CD4-positive, alpha-beta T cell treated with Interleukin-2 at 100 ng/mL for 4 hours (primary cell): Measurements from ENCODE around the gene LNX1.

Source experiments
- DNase-seq: peaks from one replicate; pipeline ENCODE4 v3.0.0-alpha.2; 2020; ENCODE audit warnings: low spot score

LNX1 gene

GRCh38 chr4:53598901-53599300 lies 7.6 kb upstream of the LNX1 start:
- no peak for DNase-seq

GRCh38 chr4:53598483-53598882 lies 7.2 kb upstream of the LNX1 start:
- DNase-seq: no peak

- no peak for DNase-seq
These were observed 5.6 kb upstream of the LNX1 start for GRCh38 chr4:53596901-53597300.

GRCh38 chr4:53595834-53596233 lies 4.5 kb upstream of the LNX1 start:
- no peak for DNase-seq

- DNase-seq: no peak
These were observed 3.9 kb upstream of the LNX1 start for GRCh38 chr4:53595204-53595603.

GRCh38 chr4:53593765-53594164 lies 2.5 kb upstream of the LNX1 start:
- DNase-seq: no peak

GRCh38 chr4:53592686-53593501 lies 1.6 kb upstream of the LNX1 start:
- no peak for DNase-seq

GRCh38 chr4:53592122-53592521 lies 836 bp upstream of the LNX1 start:
- no peak for DNase-seq

GRCh38 chr4:53590187-53590586 lies 1.1 kb downstream of the LNX1 start:
- no peak for DNase-seq

- DNase-seq: no peak
These were observed 1.8 kb downstream of the LNX1 start for GRCh38 chr4:53589511-53589910.

- no peak for DNase-seq
These were observed 4.2 kb downstream of the LNX1 start for GRCh38 chr4:53587135-53587534.

GRCh38 chr4:53586121-53586816 lies 5.0 kb downstream of the LNX1 start:
- DNase-seq: no peak

GRCh38 chr4:53584658-53585057 lies 6.6 kb downstream of the LNX1 start:
- DNase-seq: no peak

GRCh38 chr4:53583513-53583912 lies 7.8 kb downstream of the LNX1 start:
- no peak for DNase-seq

- no peak for DNase-seq
These were observed 9.1 kb downstream of the LNX1 start for GRCh38 chr4:53582194-53582593.

GRCh38 chr4:53580274-53580673 lies 11.0 kb downstream of the LNX1 start:
- no peak for DNase-seq

- no peak for DNase-seq
These were observed 11.5 kb downstream of the LNX1 start for GRCh38 chr4:53579826-53580225.

GRCh38 chr4:53576676-53577372 lies 14.5 kb downstream of the LNX1 start:
- DNase-seq: no peak

- DNase-seq: no peak
These were observed 15.1 kb downstream of the LNX1 start for GRCh38 chr4:53576071-53576617.

- DNase-seq: no peak
These were observed 15.7 kb downstream of the LNX1 start for GRCh38 chr4:53575552-53575951.

GRCh38 chr4:53574528-53574927 lies 16.8 kb downstream of the LNX1 start:
- no peak for DNase-seq

- no peak for DNase-seq
These were observed 17.6 kb downstream of the LNX1 start for GRCh38 chr4:53573696-53574095.

- no peak for DNase-seq
These were observed 18.7 kb downstream of the LNX1 start for GRCh38 chr4:53572600-53572994.
